MV-4-11 (cell line): ENCODE measurements around the gene SMIM14.
"Not testable (repeated sequence)": the region's sequence is repeated elsewhere in the genome, so short reads cannot be mapped to it uniquely, and the experiment has no call there.

Source experiments
- DNase-seq: peaks from one replicate; lab custom pipeline; 2025; lab: John Stamatoyannopoulos, UW

SMIM14 gene

DNA sequence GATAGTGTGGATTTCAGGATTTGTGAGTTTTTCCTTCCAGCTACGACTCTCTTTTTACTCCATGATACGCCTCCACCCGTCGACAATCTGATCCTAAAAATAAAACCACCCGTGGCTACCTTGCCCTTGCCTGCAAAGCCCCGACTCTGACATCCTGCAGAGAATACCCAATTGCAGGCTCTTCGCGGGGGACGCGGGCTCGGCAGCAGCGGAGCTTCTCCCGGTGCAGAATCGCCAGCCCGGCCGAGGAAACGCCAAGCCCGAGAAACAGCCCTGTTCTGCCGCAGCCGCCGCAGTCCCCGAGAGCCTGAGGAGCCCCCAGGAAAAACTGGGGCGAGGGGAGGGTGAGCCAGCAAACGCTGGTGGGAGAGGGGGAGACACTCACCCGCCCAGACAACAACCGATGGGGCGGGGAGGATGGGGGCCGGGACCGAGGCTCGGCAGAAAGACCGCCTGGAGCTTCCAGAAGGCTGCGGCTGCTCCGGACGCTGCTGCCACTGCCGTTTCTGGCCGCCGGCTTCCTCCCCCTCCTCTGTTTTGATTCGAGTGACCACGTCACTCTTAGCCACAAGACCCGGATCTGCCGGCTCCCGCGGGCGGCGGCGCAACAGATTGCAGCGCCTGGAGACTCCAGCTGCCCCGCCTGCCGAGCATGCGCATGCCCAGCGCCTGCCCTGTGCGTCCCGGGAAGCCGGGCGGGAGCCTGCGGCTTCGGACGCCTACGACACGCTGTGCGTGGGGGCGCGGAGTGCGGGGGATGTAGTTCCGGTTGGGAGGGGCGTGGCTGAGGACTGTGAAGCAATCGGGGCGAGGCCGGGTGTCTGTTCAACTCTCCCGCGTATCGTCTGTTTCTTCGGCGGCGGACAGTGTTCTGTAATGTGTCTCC is at the start of gene SMIM14:
Gene SMIM14 (minus strand): TSS at position 512 of the 886 bp plus-strand sequence. CDS start 33,720 bp downstream, outside the sequence.
- peak; percentile 96 for DNase-seq

DNA sequence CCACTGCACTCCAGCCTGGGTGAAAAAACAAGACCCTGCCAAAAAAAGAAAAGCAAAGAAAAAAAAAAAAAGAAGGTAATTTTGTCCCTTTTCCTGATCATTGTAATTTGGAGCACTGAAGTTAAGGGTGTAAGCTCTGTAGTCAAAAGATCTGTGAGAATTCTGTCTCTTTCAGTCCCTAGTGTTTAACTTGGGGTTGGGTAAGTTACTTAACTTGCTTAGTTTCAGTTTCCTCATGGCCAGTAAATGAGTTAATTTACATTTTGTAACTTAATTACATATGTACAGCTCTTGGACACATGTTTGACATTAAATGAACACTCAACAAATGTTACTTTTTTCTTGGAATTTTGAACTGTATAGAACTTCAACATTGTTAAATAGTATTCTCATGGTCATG is 48.3 kb upstream of the SMIM14 start:
- peak; percentile 59 for DNase-seq

DNA sequence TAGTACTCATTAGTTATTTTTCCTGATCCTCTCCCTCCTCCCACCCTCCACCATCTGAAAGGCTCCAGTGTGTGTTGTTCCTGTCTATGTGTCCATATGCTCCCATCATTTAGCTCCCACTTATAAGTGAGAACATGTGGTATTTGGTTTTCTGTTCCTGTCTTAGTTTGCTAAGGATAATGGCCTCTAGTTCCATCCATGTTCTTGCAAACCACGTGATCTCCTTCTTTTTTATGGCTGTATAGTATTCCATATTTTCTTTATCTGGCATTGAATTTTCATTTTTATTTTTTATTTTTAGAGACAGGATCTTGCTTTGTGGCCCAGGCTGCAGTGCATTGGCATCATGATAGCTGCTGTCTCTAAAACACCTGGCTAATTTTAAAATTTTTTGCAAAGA is 47.3 kb upstream of the SMIM14 start:
- DNase-seq = no peak

DNA sequence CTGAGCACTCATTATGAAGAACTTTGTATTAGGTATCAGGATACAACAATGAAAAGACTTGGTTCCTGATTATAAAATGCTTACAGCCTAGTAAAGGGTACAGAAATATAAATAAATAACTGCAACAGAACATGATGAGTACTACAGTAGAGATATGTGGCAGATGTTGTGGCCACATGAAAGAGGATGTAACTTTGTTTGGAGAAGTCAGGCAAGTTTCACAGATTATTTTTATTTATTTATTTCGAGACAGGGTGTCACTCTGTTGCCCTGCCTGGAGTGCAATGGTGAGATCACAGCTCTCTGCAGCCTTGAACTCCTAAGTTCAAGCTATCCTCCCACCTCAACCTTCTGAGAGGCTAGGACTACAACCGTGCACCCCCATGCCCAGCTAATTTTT is 43.5 kb upstream of the SMIM14 start:
- DNase-seq = peak; percentile 95

DNA sequence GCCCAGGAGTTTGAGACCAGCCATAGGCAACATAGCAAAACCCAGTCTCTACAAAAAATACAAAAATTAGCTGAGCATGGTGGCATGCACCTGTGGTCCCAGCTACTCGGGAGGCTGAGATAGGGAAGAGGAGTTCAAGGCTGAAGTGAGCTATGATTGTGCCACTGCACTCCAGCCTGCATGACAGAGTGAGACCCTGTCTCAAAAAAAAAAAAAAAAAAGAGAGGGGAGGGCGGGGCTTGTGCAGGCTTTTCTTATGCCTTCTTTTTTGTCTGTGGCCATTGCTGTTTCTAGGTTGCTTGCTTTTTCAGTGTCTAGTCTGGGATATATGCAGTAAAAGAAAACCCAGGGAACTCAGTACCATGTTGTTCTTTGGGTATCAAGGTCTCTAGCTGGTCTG is 42.3 kb upstream of the SMIM14 start:
- not testable (repeated sequence) for DNase-seq

DNA sequence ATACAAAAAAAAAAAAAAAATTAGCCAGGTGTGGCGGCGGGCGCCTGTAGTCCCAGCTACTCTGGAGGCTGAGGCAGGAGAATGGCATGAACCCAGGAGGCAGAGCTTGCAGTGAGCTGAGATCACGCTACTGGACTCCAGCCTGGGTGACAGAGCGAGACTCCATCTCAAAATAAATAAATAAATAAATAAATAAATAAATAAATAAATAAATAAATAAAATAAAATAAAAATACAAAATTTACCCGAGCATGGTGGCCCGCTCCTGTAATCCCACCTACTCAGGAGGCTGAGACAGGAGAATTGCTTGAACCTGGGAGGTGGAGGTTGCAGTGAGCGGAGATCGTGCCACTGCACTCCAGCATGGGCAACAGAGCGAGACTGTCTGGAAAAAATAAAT is 37.0 kb upstream of the SMIM14 start:
- DNase-seq = not testable (repeated sequence)

DNA sequence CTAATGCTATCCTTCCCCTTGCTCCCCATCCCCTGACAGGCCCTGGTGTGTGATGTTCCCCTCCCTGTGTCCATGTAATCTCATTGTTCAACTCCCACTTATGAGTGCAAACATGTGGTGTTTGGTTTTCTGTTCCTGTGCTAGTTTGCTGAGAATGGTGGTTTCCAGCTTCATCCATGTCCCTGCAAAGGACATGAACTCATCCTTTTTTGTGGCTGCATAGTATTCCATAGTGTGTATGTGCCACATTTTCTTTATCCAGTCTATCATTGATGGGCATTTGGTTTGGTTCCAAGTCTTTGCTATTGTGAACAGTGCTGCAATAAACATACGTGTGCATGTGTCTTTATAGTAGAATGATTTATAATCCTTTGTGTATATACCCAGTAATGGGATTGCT is 31.6 kb upstream of the SMIM14 start:
- DNase-seq = not testable (repeated sequence)

DNA sequence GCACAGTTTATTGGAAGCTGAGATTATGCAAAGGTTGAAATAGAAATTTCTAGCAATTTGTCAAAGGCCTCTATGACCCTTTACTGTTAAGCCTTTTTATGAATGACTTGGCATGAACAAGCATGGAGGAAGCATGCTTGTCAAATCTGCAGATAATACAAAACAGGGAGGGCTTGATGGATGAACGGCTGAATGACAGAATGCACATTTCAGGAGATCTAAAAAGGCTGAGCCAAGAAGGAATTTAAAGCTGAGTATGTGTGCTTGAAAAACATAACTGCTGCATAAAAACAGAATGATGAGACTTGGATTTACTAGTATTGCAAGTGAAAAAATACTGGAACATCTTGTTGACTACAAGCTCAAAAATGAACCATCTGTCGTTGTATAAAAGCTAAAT is 30.2 kb upstream of the SMIM14 start:
- no peak for DNase-seq

DNA sequence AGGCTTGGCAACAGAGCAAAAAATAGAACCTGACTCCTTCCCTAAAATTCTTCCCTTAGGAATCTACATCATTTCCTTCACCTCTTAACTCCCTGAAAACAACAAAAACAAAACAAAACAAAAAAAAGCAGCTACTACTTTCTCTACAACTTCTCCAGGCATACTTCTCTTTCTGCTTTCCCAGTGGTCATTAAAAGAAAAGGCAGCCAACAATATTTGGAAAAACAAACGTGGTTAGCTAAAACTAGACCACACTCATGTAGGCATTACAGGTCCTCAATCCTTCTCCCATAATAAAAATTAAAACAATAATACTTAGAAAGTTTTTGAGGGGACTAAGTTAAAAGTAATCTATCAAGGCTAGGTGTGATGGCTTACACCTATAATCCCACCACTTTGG is 29.0 kb upstream of the SMIM14 start:
- no peak for DNase-seq

DNA sequence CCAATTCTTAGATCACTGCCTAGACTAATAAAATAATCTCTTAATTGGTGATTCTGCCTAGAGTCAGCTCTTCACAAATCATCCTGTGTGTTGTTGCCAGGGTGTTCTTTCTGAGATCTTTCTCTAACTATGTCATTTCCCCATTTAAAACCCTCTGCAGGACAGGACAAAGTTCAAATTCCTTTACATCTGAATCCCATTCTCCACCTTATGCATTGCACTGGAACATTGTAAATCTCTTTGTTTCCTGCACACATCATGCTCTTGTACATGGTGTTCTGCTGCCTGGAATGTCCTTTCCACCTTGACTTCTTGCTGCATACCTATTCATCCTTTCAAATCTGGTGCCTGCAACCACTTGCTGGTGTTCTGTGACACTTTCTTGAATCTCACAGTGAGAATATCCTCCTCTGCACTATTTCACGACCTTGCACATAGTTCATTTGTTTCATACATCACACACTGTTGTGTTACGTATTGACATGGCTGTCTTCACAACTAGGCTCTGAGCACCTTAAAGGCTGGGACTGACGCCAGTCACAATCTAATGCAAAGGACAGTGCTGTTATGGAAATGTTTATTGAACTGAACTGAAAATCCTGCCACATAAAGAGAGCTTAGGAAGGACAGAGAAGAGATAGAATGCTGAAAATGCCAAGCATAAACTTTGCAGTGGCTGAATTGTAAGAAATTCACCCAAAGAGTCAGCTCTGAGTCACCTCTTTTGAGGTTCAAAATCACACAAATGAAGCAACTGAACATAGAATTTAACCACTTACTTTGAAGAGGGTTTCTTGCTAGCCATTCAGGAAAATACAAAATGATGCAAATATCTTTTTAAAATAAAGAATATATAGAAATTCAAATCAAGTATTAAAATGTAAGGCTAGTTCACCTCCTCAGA is 26.4 kb upstream of the SMIM14 start:
- DNase-seq = peak; percentile 10

DNA sequence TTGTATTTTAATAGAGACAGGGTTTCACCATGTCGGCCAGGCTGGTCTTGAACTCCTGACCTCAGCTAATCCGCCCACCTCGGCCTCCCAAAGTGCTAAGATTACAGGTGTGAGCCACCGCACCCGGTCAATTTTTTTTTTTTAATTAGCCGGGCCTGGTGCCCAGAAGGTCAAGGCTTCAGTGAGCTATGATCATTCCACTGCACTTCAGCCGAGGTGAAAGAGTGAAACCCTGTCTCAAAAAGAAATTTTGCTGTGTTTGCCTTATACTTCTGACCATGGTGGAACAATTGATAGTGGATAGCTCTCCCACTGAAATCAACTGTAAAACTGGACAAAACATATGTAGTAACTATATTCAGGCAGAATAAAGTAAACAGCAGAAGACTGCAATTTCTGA is 24.0 kb upstream of the SMIM14 start:
- DNase-seq = no peak

DNA sequence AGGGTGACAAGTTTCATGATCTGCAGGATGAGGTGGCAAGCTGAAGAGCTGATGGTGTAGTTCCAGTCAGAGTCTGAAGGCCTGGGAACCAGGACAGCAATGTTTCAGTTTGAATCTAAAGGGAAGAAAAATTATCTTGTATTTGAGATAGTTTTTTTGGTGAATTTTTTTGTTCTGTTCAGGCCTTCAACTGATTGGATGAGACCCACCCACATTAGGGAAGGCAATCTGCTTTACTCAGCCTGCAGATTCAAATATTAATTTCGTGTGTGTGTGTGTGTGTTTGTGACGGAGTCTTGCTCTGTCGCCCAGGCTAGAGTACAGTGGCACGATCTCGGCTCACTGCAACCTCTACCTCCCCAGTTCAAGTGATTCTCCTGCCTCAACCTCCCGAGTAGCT is 22.1 kb upstream of the SMIM14 start:
- no peak for DNase-seq

DNA sequence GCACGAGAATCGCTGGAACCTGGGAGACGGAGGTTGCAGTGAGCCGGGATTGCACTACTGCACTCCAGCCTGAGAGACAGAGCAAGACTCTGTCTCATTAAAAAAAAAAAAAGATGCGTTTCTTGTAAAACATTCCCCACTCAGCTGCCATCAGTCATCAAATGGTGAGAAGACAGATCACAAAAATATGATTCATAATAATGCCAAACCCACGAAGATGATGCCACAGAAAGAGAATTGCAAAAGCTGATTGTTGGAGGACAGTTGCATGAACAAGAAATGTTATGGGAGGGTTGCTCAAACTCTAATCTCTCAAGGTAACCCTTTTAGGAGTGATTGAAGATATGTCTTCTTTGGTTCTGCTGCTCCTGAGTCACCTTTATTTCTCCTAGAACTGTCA is 21.4 kb upstream of the SMIM14 start:
- DNase-seq = peak; percentile 23

DNA sequence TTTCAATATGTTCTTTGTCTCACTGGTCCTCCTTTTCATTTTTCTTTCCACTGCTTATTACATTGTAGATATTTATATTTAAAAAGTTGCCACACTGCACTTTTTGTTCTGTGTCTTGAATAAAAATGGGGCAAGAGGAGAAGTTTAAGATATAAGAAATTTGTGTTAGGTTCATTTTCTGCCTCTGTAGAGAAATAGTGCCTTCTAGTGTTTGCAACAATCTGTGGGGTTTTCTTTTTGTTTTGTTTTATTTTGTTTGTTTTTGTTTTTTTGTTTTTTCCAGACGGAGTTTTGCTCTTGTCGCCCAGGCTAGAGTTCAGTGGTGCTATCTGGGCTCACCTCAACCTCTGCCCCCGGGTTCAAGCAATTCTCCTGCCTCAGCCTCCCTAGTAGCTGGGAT is 20.1 kb upstream of the SMIM14 start:
- DNase-seq = no peak

DNA sequence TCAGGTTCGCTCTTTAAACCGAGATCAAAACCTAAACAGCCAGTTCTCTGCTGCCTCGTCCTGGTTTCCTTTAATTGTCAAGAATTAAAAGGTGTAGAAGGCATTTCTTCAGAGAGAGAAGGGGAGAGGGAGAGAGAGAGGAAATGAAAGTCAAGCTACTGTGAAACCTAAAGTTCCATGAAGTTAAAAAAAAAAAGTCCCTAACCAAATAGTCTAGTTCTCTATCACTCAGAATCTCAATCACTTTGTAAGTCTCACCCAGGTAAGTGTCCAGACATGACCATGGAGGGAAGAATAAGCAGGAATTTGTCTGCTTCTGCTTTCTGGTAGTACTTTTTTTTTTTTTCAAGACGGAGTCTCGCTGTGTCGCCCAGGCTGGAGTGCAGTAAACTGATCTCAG is 18.8 kb upstream of the SMIM14 start:
- DNase-seq = peak; percentile 70

DNA sequence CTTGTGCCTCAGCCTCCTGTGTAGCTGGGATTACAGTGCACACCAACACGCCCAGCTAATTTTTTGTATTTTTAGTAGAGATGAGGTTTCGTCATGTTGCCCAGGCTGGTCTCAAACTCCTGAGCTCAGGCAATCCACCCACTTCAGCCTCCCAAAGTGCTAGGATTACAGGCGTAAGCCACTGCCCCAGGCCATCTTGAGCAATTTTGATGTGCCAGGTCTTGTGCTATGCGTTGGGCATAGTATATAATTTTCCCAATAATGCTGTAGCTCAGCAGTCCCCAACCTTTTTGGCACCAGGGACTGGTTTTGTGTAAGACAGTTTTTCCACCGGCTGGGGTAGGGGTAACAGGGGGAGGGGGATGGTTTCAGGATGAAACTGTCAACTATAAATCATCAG is 18.0 kb upstream of the SMIM14 start:
- DNase-seq = not testable (repeated sequence)

DNA sequence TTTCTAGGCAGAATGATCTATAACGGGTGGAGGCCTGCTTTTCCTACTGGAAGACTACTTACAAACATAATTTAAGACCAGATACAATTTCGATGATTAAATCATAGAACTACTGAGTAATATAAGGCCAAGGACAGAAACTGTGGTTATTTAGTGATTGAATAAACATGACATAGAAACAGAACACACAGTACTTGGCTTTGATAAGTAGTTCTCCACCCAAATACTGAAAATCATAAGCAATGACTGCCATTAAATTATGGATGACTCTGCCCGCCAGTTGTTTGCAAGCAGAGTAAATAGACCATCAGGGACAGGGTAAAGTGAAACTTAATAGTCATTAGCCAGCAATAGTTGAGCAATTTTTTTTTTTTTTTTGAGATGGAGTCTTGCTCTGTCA is 17.2 kb upstream of the SMIM14 start:
- no peak for DNase-seq

DNA sequence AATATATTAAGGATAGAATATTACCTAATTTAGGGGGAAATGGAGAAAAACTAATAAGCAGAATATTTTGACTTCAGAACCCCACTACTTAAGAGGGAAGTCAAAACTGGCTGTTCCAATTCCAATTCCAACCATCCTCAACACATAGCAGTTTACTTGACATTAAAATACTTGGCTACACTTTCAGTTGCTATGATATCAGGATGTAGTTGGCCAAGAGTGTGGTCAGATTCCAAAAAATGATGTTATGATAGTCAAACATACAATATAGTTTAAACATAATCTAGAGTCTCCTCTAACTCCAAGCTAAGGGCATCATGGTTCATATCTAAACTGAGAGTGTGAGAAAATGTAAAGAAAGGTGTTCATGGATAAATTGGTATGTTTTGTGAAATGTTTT is 16.5 kb upstream of the SMIM14 start:
- DNase-seq = no peak

DNA sequence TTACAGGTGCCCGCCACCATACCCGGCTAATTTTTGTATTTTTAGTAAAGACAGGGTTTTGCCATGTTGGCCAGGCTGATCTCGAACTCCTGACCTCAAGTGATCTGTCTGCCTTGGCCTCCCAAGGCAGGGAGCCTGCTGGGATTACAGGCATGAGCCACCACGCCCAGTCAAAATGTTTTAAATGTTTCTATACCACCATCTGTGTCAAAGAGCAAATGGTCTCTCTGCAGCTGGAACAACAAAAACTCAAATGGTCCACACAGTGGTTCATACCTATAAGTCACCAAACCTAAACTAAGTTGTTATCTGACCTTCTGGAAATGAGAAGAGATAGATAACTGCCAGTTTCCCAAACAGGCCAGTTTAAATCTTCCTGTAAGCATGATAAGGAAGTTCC is 12.9 kb upstream of the SMIM14 start:
- DNase-seq = not testable (repeated sequence)

DNA sequence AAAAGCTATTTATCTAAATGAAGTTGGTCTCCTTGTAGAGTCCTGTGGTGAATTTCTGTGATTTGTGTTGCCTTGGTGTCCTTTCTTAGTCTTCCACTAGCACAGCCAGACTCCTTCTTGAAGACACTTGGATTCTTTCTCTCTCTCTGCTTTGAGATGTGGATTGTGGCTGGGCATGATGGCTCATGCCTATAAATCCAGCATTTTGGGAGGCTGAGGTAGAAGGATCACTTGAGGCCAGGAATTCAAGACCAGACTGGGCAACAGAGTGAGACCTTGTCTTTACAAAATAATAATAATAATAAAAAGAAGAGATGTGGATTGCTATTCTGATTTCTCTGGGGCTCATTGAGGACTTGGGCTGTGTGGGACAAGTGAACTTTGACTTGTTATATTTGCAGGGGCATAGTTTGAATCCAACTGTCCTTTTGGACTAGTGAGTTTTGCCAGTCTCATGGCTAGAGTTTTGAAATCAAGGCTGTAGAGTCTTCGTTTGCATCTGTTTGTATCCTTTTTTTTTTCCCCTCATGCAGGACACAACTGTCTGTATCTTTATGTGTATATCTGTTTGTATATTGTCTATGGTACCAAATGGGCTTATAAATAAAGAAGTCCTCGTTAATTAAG is 11.1 kb upstream of the SMIM14 start:
- no peak for DNase-seq

DNA sequence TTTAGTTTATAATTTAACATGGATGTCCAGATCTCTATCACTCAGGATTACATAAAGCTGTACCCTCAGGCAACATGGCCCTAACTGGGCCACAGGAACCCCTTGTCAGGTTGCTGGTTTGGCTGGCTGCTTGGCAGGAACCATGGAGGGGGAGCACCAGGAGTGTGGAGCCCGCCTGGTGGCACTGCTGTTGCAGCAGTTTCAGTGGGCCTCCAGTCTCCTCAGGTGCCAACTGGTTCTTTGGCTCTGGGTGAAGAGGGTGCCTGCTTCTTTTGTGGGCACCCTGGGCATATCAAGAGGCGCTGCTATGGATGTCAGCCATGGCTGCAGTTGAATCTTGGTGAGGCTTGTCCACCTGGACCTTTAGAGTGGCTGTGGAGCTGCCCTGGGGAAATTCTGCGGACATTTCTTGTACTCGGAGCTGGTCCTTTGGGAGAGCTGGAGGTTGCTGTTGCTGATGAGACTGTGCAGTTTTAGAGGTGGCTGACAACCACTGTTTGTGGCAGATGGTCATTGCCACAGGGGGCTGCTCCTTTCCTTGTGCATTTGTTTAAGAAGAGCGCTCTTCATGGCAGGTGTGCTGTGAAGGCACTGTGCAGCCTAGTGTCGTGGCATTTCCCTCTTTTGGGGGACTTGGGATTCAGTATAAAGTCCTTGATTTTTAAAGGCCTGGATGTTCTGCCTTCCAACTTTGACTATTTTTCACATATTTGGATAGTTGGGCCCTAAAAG is 10.3 kb upstream of the SMIM14 start:
- DNase-seq = no peak

DNA sequence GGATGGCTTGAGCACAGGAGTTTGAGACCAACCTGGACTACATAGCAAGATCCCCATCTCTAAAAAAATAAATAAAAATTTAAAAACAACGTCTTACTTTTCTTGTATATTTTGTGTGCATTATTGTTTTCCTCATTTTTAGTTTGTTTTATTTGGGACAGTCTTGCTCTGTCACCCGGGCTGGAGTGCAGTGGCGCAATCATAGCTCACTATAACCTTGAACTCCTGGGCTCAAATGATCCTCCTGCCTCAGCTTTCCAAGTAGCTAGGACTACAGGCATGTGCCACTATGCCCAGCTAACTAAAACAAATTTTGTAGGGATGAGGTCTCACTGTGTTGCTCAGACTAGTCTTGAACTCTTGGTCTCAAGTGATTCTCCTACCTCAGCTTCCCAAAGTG is 9.5 kb upstream of the SMIM14 start:
- DNase-seq = no peak
